ENCODE measurements around the gene PACS2.

PACS2 gene

DNA sequence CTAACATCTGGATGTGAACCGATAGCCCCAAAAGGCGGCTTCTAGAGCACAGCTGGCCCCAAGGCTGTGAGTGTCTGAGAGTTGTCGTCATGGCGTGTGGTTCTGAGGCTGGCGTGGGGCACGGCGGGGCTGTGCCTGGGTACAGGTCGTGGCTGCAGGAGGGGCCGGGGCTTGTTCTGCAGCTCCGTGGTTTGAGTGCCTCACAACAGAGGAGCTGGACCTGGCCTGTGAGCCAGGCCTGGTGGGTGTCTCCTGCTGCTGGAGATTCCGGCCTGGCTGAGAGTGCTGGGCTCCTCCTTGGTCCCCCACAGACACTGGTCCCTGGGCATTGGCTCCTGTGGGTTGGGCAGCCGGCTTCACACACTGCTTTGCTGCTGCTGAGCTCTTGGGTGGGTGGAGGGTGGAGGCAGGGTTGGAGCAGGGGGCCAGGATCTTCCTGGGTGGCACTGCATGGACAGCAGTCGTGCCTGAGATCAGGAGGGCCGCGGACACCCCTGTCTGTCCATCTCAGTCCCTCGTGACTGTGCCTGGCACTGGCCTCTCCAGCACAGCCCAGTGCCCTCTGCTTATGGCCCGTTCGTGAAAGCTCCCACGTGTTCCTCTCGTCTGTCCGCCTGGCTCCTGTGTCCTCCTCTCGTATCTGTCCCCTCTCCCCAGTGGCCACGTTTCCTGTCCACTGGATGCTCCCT, 52.0 kb downstream of the PACS2 start:
- no peak for DNase-seq (ENCODE audit: extremely low read depth in 1 of 2, low read depth in 1 of 2)

DNA sequence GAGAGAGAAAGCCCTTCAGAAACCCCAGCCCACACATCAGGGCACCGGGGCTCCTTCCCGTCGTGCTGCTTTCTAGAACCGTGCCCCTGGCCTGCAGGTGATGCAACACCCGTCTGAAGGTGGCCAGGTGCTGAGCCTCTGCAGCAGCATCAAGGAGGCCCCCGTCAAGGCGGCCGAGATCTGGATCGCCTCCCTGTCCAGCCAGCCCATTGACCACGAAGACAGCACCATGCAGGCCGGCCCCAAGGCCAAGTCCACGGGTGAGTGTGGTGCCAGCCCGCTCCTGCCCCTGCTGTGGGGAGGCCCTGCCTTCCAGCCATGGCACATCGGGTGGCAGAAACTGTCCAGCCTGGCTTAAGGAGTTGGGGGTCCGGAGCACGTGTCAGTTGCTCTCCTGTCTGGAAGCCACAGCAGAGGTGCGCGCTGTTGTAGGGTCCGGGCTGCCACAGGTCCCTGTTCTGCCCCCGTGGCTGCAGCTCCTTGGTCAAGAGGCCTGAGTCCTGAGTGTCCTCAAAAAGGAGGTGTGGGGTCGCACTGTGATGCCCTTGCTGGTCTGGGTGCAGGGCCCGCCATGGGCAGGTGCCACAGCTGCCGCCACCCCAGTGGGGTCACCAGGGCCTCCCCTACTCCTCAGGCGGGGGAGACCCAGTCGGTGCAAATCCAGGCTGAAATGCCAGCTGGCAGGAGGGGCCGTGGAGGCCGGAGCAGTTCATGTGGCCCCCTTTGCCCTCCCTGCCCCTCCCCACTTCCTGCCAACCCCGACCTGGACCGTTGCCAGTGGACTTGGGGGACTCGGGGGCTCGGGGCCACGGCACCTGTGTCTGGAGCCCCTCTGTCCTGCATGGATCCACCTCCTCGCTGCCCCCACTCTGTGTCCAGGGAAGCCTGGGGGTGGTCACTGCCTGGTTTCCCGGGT, 52.8 kb downstream of the PACS2 start:
- DNase-seq (ENCODE audit: extremely low read depth in 1 of 2, low read depth in 1 of 2), result no peak

DNA sequence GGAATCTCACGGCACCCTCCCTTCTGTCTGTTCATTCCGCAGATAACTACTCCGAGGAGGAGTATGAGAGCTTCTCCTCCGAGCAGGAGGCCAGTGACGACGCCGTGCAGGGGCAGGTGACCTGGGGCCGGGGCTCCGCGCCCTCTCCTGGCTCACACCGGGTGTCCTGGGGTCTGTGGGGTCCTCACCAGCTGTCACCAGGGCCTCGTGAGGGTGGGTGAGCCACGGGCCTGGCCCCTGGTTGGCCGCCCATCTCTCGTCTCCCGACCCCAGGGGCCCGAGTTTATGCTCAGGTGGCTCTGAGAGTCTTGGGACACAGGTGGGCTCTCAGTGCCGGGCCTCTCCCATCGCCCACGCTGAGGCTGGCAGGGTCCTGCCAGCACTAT, 53.5 kb downstream of the PACS2 start:
- DNase-seq (ENCODE audit: extremely low read depth in 1 of 2, low read depth in 1 of 2), result no peak

DNA sequence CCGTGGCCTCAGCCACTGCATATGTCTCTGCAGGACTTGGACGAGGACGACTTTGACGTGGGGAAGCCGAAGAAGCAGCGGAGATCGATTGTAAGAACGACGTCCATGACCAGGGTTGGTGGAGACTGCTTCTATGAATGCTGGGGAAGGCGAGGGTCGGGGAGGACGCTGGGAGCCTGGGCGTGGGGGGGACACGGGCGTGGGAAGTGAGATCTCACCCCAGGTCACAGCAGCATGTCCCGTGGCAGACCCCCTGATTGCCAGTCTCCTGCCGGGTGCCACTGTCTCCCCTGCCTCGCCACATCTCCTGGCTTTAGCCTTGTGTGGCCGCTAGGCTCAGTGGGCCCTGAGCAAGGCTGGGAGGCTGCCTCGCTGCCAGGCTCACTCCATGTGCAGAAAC, 53.9 kb downstream of the PACS2 start:
- no peak for DNase-seq (ENCODE audit: extremely low read depth in 1 of 2, low read depth in 1 of 2)

DNA sequence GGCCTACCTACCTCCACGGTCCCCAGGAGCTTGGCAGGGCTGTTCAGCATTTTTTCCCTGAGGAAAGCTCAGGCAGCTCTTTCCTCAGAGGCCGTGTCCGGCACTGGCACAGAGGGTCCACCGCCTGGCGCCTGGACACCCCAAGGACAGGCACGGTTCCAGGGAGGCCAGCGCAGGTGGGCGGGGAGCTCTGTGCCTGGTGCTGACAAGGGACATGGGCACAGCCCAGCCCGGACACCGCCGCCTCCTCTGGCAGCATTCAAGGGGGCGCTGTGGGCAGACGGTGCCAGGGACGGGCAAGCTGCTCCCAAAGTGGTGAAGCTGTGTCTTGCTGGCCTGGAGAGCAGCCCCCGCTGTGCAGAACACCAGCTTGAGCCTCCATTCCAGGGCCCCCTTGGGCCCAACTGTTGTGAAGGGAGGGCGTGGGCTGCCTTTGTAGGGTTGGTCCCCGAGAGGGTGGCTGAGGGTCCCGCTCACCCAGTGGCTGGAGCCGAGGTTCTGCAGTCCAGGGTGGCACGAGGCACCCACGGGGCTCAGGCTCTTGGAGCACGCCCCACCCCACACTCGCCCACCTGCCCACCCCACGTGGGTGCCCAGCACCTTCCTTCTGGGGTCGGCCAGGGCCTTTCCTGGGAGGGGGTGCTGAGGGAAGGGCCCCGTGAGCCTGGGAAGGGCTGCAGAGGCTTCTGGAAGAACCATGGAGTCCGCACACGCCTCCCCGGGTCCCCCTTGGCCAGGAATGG, 54.5 kb downstream of the PACS2 start:
- DNase-seq (ENCODE audit: extremely low read depth in 1 of 2, low read depth in 1 of 2), result no peak

DNA sequence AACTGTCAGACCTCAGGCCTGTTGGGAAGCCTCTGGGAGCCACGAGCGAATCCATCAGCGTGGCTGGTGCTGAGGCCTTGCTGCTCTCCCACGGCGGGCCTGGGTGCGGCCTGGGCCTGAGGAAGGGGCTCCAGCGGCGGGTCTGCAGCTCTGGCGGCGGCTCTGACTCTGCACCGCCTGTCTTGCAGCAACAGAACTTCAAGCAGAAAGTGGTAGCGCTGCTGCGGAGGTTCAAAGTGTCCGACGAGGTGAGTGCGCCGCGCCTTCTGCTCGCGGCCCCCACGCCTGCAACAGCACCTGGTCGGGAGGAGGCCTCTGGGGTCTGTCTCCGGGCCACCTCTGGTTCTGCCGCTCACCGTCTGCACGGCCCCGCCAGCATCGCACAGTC, 55.1 kb downstream of the PACS2 start:
- DNase-seq (ENCODE audit: extremely low read depth in 1 of 2, low read depth in 1 of 2), result no peak

DNA sequence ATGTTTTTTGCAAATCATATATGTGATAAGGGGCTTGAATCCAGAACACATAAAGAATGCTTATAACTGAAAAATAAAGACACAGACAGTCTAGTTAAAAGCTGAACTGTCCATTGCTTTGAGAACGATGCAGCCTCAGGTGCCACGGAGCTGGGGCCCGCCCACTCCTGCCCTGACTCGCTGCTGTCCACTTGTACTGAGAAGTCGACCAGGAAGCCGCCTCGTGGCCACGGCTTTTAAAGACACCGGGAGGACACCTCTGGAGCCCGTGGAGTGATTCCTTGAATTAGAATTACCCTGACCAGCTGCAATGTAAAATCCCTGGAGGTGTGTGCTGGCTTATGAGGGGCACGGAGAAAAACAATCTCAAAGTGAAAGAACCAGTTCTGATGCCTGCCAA, 59.8 kb downstream of the PACS2 start:
- no peak for DNase-seq (ENCODE audit: extremely low read depth in 1 of 2, low read depth in 1 of 2)

DNA sequence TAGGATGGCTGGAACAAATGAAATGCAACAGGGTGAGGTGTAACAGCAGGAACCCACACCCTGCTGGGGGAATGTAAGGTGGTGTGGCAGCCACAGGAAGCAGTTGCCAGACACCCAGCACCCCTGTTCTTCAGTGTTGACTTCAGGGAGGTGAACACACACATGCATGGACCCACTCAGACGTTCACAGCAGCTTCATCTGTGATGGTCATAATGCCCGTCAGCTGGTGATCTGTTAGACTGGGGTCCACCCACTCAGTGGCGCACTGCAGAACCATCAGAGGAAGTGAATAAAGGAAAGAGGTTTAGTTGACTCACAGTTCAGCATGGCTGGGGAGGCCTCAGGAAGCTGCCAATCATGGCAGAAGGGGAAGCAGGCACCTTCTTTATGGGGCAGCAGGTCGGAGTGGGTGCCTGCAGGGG, 61.1 kb downstream of the PACS2 start:
- DNase-seq (ENCODE audit: extremely low read depth in 1 of 2, low read depth in 1 of 2), result no peak

DNA sequence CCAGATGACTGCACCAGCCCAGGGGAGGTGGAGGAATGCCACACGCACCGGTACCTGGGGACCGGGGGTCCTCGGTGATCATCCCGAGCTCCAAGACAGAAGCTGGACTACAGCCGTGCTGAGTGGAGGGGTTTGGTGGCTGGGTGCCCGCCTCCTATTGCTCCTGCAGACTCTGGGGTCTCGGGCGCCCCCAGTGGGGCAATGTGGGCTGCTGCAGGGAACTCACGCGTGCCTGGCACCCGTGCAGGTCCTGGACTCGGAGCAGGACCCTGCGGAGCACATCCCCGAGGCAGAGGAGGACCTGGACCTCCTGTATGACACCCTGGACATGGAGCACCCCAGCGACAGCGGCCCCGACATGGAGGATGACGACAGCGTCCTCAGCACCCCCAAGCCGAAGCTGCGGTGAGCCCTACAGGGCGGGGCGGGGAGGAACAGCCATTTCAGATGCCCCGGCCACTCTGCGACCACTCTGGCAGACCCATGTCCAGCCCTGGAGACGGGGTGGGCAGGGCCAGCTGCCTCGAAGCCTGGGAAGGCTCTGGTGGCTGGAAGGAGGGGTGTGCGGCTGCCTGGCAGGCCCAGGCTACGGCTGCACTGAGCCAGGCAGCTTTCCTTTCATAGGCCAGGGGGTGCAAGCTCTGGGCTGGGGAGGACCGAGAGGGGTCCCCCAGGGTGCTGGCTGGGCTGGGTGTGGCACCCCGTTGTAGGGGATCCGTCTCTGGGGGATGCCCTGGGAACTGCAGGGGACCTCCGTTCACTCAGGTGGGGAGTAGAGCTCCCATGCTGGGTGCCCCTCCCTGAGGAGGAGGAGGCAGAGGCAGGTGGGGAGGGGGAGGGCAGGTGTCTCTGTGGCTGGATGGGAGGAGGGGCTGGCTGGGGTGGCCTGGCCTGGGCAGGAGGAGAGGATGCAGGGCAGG, 62.2 kb downstream of the PACS2 start:
- no peak for DNase-seq (ENCODE audit: extremely low read depth in 1 of 2, low read depth in 1 of 2)

DNA sequence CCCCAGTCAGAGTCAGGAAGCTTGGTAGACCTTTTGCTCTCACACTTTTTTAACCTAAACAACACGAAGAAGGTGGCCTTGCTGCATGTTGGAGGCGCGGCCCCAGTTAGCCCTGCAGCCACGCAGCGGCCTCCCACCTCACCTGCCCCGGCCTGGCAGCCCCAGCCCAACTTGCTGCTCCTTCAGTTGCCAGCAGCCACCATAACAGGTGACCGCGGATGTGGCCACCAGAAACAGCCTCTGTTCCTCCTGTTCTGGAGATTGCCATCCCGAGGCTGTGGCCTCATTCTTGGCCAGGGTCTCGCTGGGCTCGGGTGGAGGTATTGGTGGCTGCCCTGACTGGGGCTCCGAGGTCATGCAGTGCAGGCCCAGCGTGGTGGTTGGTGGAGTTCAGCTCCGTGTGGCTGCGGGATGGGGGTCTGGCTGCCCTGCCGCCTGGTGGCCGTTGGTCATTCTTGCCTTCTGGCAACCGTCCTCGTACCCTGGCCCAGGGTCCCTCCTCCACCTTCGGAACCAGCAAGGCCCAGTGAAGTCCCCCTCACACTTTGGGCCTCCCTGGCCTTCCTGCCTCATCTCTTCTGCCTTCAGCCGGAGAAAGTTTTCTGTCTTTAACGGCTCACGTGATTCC, 63.1 kb downstream of the PACS2 start:
- no peak for DNase-seq (ENCODE audit: extremely low read depth in 1 of 2, low read depth in 1 of 2)

DNA sequence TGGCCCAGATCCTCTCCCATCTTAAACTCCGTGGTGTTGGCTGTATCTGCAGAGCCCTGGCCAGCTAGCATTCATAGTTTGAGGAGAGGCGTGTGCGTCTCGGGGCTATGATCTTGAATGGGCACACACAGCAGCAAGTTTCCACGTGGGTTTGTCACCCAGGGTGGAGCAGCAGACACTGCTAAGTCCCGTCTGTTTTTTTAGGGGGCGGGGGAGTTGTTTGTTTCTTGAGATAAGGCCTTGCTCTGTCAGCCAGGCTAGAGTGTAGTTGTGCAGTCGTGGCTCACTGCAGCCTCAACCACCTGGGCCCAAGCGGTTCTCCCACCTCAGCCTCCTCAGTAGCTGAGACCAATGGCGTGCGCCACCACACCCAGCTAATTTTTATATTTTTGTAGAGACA, 63.7 kb downstream of the PACS2 start:
- DNase-seq (ENCODE audit: extremely low read depth in 1 of 2, low read depth in 1 of 2), result no peak

DNA sequence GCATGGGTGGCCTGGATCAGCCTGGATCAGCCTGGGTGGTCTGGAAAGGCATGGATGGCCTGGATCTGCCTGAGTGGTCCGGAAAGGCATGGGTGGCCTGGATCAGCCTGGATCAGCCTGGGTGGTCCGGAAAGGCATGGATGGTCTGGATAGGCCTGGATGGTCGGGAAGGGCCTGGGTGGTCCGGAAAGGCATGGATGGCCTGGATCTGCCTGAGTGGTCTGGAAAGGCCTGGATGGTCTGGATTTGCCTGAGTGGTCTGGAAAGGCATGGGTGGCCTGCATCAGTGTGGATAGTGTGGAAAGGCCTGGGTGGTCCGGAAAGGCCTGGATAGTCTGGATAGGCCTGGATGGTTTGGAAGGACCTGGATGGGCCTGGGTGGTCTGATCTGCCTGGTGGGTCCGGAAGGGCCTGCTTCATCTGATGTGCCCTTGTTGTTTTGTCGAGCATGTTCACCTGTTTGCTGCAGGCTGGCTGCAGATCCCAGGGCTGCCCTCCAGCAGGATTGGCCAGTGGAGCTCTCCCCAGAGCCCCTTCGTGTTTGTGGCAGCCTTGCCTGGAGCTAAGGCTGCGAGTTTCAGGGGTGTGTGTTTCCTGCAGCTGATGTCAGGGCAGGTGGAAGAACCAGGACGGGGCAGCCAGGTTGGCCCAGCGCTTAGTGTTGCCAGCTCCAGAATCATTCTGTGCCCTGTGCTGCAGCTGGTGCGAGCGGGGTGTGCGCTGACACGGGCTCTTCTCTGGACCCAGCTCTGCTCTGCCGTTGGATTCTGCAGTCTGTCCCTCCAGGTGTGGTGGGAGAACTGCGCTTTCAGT, 64.5 kb downstream of the PACS2 start:
- no peak for DNase-seq (ENCODE audit: extremely low read depth in 1 of 2, low read depth in 1 of 2)

DNA sequence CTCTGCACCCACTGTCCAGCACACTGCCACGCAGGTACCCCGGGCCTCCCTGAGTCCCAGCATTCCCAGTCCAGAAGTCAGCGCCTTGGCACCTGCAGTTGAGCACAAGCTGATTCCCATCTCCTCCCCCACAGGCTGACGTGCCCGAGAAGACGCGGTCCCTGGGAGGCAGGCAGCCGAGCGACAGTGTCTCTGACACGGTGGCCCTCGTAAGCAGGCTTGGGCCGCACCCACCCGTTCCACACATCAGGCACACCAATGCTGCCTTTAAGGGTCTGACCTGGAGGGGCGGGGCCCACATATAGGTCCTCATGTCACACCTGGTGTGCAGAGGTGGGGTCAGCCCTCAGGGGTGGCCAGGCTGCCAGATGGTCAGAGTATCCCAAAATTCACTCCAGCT, 65.4 kb downstream of the PACS2 start:
- no peak for DNase-seq (ENCODE audit: extremely low read depth in 1 of 2, low read depth in 1 of 2)

DNA sequence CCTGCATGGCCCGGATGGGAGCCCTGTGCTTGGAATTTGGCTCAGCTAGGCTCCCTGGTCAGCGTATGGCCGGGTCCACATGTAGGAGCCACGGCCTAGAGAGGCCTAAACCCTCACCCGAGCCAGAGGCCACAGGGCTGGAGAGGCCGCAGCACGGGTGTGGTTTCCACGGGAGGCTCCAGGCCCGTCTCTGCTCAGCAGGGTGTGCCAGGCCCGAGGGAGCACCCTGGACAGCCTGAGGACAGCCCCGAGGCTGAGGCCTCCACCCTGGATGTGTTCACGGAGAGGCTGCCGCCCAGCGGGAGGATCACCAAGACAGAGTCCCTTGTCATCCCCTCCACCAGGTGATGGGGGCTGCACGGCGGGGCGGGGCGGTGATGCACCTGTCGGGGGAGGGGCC, 66.2 kb downstream of the PACS2 start:
- no peak for DNase-seq (ENCODE audit: extremely low read depth in 1 of 2, low read depth in 1 of 2)

DNA sequence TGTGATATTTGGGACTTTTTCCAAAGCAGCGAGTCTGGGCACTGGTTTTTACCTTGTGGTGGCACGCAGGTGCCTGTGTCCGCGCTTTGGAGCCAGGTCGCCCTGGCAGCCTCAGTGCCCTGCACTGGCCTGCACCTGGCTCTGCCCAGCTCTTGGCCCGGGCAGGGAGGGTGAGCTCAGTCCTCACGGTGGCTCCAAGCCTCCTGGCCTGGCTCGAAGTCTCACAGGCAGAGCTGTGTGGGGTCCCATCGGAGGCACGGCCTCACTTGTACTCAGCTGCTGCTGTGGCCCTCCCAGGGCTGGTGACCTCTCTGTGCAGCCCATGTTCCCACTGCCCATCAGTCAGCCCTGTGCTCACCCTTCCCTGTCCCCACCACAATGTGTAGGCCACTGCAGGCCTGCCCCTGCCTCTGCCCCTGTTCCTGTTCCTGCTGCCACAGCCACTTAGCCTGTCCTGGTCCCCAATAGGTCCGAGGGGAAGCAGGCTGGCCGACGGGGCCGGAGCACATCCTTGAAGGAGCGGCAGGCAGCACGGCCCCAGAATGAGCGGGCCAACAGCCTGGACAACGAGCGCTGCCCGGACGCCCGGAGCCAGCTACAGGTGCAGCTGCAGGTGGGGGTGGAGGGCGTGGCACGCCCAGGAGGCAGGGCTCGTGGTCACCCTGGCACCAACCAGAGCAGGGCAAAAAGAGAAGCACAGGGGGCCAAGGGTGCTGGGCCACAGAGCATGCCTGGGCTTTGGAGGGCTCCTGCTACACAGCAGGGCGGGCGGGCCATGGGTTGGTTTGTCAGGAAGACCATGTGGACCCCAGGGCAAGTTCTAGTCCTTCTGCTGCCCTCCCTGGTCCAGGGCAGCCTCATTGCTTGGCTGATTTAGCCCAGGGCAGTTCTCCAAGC, 67.1 kb downstream of the PACS2 start:
- no peak for DNase-seq (ENCODE audit: extremely low read depth in 1 of 2, low read depth in 1 of 2)

DNA sequence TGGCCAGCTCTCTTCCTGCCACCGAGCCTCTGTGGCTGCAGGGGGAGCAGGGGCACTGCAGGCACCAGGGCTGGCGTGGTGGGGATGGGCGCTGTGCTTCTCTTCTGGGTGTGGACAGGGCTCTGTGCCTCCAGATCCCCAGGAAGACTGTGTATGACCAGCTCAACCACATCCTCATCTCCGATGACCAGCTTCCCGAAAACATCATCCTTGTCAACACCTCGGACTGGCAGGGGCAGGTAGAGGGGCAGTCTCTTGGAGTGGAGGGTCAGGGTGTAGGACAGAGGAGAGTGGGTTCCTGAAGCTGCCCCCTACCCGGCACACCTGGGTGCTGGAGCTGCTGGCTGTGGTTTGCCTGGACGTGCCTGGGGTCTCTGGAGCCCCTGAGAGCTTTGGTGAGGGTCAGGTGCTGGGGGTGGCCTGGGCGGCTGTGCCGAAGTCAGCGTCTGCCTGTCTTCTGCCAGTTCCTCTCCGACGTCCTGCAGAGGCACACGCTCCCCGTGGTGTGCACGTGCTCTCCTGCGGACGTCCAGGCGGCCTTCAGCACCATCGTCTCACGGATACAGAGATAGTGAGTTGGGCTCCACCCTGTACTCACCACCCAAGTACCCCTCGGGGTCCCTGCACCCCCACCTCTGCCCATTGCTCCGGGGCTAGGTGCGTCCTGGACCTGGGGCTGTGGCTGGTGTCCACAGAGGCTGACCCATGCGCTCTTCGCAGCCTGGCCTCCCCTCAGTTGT, 68.0 kb downstream of the PACS2 start:
- DNase-seq (ENCODE audit: extremely low read depth in 1 of 2, low read depth in 1 of 2), result no peak

DNA sequence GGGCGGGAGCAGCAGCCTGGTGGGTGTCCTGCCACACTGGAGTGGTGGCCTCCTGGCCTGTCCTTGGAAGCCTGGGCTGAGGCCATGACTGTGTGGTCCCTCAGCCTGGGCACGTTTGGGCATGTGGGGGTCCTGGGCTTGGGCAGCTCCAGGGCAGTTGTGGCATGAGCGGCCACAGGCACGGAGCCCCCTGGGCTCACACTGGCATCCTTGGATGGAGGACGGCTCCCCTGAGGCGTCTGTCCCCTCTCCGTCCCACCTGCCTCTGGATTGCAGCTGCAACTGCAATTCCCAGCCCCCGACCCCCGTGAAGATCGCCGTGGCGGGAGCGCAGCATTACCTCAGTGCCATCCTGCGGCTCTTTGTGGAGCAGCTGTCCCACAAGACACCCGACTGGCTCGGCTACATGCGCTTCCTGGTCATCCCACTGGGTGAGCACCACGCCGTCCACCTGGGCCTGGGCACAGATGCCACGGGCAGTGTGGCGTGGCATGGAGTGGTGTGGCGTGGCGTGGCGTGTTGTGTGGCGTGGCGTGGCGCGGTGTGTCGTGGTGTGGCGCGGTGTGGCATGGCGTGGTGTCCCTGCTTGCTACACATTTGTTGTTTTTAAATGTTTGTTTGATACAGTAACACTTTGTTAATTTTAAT, 68.7 kb downstream of the PACS2 start:
- no peak for DNase-seq (ENCODE audit: extremely low read depth in 1 of 2, low read depth in 1 of 2)
